ENCODE measurements around the gene TRAF7.

TRAF7 gene

DNA sequence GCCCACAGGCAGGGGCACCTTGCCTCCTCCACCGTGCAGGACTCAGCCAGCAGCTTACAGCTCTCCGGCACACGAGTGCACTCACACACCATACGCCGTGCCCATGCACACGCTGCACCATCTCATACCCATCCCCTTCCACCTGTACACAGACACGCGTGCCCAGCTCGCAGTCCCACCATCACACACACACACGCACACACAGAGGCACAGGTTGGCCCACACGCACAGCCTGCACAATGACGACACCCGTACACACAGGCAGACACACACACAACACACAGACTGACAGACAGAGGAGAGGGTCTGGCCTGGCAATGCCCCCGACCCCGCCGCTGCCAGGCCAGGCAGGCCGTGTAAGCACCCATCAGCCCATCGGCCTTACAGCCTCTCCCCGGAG, 28.8 kb downstream of the TRAF7 start:
- no peak overlapping the region for H3K27ac ChIP-seq
- H3K27me3 ChIP-seq, result peaks cover 3% of the 10 kb centered on the region
- H3K4me3 ChIP-seq (ENCODE audit: low read depth in 1 of 2, low read length in 1 of 2), result no peak overlapping the region
- H3K36me3 ChIP-seq, result no peaks in the 10 kb centered on the region
- H3K4me1 ChIP-seq (ENCODE audit: control insufficient read depth in 1 of 2, insufficient read depth in 1 of 2, low read depth in 1 of 2, low read length in 1 of 2), result no peaks in the 10 kb centered on the region
- H3K9me3 ChIP-seq, result no peaks in the 10 kb centered on the region
- no peak for TF ChIP-seq CTCF (IDR thresholded peaks at IDR 0.05)

GRCh38 chr16:2184962-2185361, 29.4 kb downstream of the TRAF7 start:
- TF ChIP-seq CTCF (IDR thresholded peaks at IDR 0.05), result no peak
- Histone ChIP-seq H3K4me1 (ENCODE audit: control insufficient read depth in 1 of 2, insufficient read depth in 1 of 2, low read depth in 1 of 2, low read length in 1 of 2) (no peaks in the 10 kb centered on the region), H3K4me3 (ENCODE audit: low read depth in 1 of 2, low read length in 1 of 2) (no peak overlapping the region), H3K27me3 (no peaks in the 10 kb centered on the region), H3K27ac (no peak overlapping the region), H3K9me3 (no peaks in the 10 kb centered on the region), H3K36me3 (no peaks in the 10 kb centered on the region)

GRCh38 chr16:2186064-2186463, 30.5 kb downstream of the TRAF7 start:
- H3K36me3 ChIP-seq, result no peaks in the 10 kb centered on the region
- no peak for TF ChIP-seq CTCF (IDR thresholded peaks at IDR 0.05)
- no peak overlapping the region for H3K4me3 ChIP-seq (ENCODE audit: low read depth in 1 of 2, low read length in 1 of 2)

GRCh38 chr16:2186505-2186904, 30.9 kb downstream of the TRAF7 start:
- Histone ChIP-seq H3K27ac (no peak overlapping the region), H3K4me3 (ENCODE audit: low read depth in 1 of 2, low read length in 1 of 2) (no peak overlapping the region), H3K36me3 (no peaks in the 10 kb centered on the region), H3K27me3 (no peaks in the 10 kb centered on the region), H3K4me1 (ENCODE audit: control insufficient read depth in 1 of 2, insufficient read depth in 1 of 2, low read depth in 1 of 2, low read length in 1 of 2) (no peaks in the 10 kb centered on the region), H3K9me3 (no peaks in the 10 kb centered on the region)
- TF ChIP-seq CTCF (IDR thresholded peaks at IDR 0.05), result no peak

More at GRCh38 chr16:2186064-2186463, 30.5 kb downstream of the TRAF7 start:
- no peaks in the 10 kb centered on the region for H3K27me3 ChIP-seq
- H3K9me3 ChIP-seq, result no peaks in the 10 kb centered on the region
- no peak overlapping the region for H3K27ac ChIP-seq
- H3K4me1 ChIP-seq (ENCODE audit: control insufficient read depth in 1 of 2, insufficient read depth in 1 of 2, low read depth in 1 of 2, low read length in 1 of 2), result no peaks in the 10 kb centered on the region

- Histone ChIP-seq H3K4me1 (ENCODE audit: control insufficient read depth in 1 of 2, insufficient read depth in 1 of 2, low read depth in 1 of 2, low read length in 1 of 2) (no peaks in the 10 kb centered on the region), H3K4me3 (ENCODE audit: low read depth in 1 of 2, low read length in 1 of 2) (no peak overlapping the region), H3K9me3 (no peaks in the 10 kb centered on the region), H3K27ac (no peak overlapping the region), H3K36me3 (no peaks in the 10 kb centered on the region), H3K27me3 (no peaks in the 10 kb centered on the region)
- TF ChIP-seq CTCF (IDR thresholded peaks at IDR 0.05), result no peak
Observed at GRCh38 chr16:2187212-2187611, 31.6 kb downstream of the TRAF7 start.

DNA sequence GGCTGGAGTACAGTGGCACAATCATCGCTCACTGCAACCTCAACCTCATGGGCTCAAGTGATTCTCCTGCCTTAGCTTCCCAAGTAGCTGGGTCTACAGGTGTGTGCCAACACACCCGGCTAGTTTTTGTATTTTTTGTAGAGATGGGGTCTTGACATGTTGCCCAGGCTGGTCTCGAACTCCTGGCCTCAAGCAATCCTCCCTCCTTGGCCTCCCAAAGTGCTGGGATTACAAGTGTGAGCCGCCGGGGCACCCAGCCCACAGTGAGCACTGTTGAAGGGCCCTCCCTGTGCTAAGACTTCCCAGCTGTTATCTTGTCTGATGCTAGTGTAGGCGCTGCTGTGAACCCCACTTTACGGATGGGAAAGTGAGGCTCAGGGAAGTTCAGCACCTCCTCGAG, 32.8 kb downstream of the TRAF7 start:
- Histone ChIP-seq H3K9me3 (no peaks in the 10 kb centered on the region), H3K4me3 (ENCODE audit: low read depth in 1 of 2, low read length in 1 of 2) (no peak overlapping the region), H3K4me1 (ENCODE audit: control insufficient read depth in 1 of 2, insufficient read depth in 1 of 2, low read depth in 1 of 2, low read length in 1 of 2) (no peaks in the 10 kb centered on the region), H3K36me3 (no peaks in the 10 kb centered on the region), H3K27me3 (peaks cover 7% of the 10 kb centered on the region), H3K27ac (no peak overlapping the region)
- no peak for TF ChIP-seq CTCF (IDR thresholded peaks at IDR 0.05)
